Jurkat, Clone E6-1 (cell line): ENCODE measurements around the gene CACNA1I.
A peak's percentile ranks its signal among the peaks of the same experiment; 100 is the strongest.

ENCODE experiments used
- DNase-seq: peaks from one replicate; pipeline ENCODE4 v3.0.0-alpha.2; 2011; ENCODE audit warnings: low read depth, low spot score
- H3K4me3 ChIP-seq: 2 replicates; pipeline ENCODE4 v1.5.1; 2011; ENCODE audit warnings: mild to moderate bottlenecking, low read length, control low read depth, moderate library complexity

Gene CACNA1I

GRCh38 chr22:39592081-39593065, 21.8 kb downstream of the CACNA1I start:
- no peak for DNase-seq
- no peak overlapping the region for H3K4me3 ChIP-seq

GRCh38 chr22:39593066-39593930, 22.7 kb downstream of the CACNA1I start:
- H3K4me3 ChIP-seq: no peak overlapping the region
- no peak for DNase-seq

- no peak overlapping the region for H3K4me3 ChIP-seq
- no peak for DNase-seq
Observed at GRCh38 chr22:39593931-39594285, 23.4 kb downstream of the CACNA1I start.

- H3K4me3 ChIP-seq: no peak overlapping the region
- DNase-seq: no peak
Observed at GRCh38 chr22:39594411-39594810, 23.9 kb downstream of the CACNA1I start.

- no peak overlapping the region for H3K4me3 ChIP-seq
- DNase-seq: no peak
Observed at GRCh38 chr22:39595622-39596172, 25.1 kb downstream of the CACNA1I start.

GRCh38 chr22:39596601-39597000, 26.0 kb downstream of the CACNA1I start:
- no peak overlapping the region for H3K4me3 ChIP-seq
- DNase-seq: no peak

GRCh38 chr22:39597236-39597869, 26.8 kb downstream of the CACNA1I start:
- no peak for DNase-seq
- H3K4me3 ChIP-seq: no peak overlapping the region

- no peak overlapping the region for H3K4me3 ChIP-seq
- no peak for DNase-seq
Observed at GRCh38 chr22:39598017-39598965, 27.7 kb downstream of the CACNA1I start.

- no peak for DNase-seq
- no peak overlapping the region for H3K4me3 ChIP-seq
Observed at GRCh38 chr22:39600491-39601179, 30.1 kb downstream of the CACNA1I start.

GRCh38 chr22:39601180-39601535, 30.6 kb downstream of the CACNA1I start:
- H3K4me3 ChIP-seq: no peak overlapping the region
- DNase-seq: no peak

- no peak for DNase-seq
- H3K4me3 ChIP-seq: no peak overlapping the region
Observed at GRCh38 chr22:39603345-39603744, 32.8 kb downstream of the CACNA1I start.

- no peak overlapping the region for H3K4me3 ChIP-seq
- no peak for DNase-seq
Observed at GRCh38 chr22:39610246-39610645, 39.7 kb downstream of the CACNA1I start.

GRCh38 chr22:39610766-39611165, 40.2 kb downstream of the CACNA1I start:
- H3K4me3 ChIP-seq: no peak overlapping the region
- no peak for DNase-seq

GRCh38 chr22:39611360-39611759, 40.8 kb downstream of the CACNA1I start:
- no peak for DNase-seq
- no peak overlapping the region for H3K4me3 ChIP-seq

GRCh38 chr22:39612811-39613548, 42.4 kb downstream of the CACNA1I start:
- peak; percentile 48 for DNase-seq

GRCh38 chr22:39613549-39613921, 43.0 kb downstream of the CACNA1I start:
- no peak for DNase-seq
- H3K4me3 ChIP-seq: no peak overlapping the region

More at GRCh38 chr22:39612811-39613548, 42.4 kb downstream of the CACNA1I start:
- no peak overlapping the region for H3K4me3 ChIP-seq

GRCh38 chr22:39614442-39614841, 43.9 kb downstream of the CACNA1I start:
- no peak overlapping the region for H3K4me3 ChIP-seq
- no peak for DNase-seq
